NCI-H345 treated with DMSO at 0.1 percent for 48 hours (cell line): ENCODE data around the gene KRTAP1-5.
"Not testable (repeated sequence)": the region's sequence is repeated elsewhere in the genome, so short reads cannot be mapped to it uniquely, and the experiment has no call there.

ENCODE experiments used
- DNase-seq: peaks from one replicate; lab custom pipeline; 2025; ENCODE audit not compliant: unreplicated experiment; lab: John Stamatoyannopoulos, UW

Gene KRTAP1-5

DNA sequence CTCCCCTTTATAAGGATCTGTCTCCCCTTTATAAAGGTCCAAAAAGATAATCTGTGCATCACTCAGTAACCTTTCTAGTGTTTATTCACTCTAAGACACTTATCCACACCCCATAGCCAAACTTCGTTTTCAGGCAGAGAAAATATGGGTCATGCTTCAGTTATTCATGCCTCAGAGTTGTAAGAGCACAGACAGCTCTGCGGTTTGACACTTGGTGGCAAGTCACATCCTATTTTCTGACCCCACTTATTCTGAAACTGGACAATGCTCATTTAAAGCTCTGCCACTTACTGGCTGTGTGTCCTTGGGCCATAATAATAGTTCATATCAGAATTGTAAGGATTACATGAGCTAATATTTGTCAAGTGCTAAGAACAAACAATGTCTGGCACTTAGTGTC is 22.1 kb upstream of the KRTAP1-5 start:
- no peak for DNase-seq

DNA sequence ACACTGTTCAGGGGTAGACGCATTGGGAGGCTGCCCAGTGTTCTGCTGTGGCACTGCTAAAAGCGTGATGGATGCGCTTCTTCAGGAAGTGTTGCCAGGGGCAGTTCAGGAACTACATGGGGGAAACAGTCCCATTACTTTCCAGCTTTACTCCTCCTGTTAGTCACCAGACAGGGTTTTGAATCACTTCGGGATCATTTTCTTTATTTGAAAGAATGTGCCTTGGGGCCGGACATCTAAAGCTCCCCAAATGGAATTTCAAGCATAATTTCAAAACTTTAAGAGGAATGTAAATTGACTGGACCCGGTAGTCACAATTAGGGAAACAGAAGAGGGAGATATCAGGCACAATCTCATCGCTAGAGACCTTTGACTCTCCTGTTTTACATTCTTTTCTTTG is 21.4 kb upstream of the KRTAP1-5 start:
- DNase-seq, result no peak

DNA sequence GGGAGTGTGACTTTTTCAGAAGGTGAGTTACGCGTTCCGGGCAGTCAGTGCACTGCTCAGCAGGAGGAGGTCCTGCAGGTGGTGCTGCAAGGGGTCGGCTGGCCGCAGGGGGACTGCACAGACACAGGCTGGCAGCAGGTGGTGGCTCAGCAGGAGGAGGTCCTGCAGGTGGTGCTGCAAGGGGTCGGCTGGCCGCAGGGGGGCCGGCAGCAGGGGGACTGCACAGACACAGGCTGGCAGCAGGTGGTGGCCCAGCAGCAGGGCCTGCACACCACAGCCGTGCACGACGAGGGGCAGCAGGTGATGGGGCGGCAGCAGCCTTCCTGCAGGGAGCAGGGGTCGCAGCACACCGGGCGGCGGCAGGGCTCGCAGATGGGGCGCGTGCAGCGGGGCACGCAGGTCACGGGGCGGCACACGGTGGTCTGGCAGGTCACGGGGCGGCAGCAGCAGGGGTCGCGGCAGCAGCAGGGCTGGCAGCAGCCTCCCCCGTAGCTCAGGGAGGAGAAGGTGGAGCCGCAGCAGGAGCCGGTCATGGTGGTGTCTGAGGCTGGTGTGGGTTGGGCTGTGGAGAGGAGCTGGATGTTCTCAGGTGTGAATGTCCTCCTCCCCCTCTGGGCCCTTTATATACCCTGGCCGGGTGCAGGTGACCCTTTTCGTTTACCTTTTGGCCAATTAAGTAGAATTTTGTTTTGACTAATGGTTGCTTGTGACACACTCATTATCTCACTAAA is 19.9 kb upstream of the KRTAP1-5 start, which contains the start of gene KRTAP2-1:
KRTAP2-1 (minus strand) TSS at position 582 of the 731 bp plus-strand sequence; CDS start at position 533, 49 bp downstream.
- DNase-seq, result not testable (repeated sequence)

DNA sequence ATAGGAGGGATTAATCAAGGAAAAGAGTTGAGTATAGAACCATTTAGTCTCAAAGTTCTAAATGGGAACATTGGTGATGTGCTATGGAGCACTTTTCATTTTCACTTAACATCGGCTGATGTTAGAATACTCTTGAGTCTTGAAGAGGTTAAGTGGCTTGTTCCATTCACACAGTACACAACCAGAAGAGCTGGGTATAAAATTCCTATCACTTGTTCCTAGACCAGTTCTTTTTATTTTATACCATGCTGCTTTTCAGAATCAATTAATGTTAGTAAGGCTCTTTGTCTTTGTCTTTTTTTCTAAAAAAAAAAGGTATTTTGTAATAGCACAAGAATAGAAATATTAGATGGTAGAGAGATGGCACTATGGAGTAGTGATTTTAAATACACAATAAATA is 15.9 kb upstream of the KRTAP1-5 start:
- no peak for DNase-seq

DNA sequence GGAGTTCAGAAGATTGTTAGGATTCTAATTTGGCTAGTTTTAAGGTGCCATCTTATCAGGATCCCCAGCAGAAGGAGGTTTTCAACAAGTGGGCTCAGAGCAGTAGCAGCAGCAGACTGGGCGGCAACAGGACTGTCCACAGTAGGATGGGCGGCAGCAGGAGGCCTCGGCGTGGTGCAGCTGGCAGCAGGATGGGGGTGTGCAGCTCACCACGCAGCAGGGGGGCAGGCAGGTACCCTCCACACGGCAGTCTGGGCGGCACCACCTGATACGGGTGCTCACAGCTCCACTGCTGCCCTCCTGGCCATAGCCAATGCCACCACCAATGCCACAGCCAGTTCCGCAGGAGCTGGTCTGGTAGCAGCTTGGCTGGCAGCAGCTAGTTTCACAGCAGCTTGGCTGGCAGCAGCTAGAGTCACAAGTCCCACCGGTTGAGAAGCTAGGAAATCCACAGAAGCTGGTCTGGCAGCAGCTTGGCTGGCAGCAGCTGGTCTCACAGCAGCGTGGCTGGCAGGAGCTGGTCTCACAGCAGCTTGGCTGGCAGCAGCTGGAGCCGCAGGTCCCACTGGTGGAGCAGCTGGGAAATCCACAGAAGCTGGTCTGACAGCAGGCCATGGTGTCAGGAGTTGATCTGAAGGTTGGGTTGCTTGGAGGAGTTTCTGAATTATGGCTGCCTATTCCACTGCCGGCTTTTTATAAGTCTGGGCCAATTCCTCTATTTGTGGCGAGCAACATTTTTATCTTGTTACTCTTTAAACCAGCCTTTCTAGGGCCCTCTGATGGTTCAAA is 14.0 kb upstream of the KRTAP1-5 start, which contains the start of gene KRTAP1-1:
KRTAP1-1 (minus strand) TSS at position 668 of the 789 bp plus-strand sequence; CDS start at position 615, 53 bp downstream.
- DNase-seq, result not testable (repeated sequence)

DNA sequence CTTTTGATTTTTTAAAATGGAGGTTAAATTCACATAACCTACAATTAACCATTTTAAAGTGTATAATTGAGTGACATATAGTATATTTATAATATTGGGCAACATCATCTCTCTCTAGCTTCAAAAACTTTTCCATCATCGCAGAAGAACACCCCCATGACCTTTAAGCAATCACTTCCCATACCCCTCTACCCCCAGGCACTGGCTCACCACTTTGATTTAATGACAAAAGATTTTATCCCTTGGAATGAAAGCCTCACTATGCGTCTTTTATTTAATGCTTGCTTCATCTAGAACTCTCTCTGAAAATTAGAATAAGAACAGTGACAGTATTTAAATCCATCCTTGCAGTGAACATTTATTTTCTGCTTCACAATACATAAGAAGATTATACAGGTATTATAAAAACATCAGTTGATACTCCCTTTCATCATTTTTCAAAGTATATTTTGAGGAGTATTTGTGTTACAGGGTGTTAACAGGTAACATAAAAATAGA is 10.9 kb upstream of the KRTAP1-5 start:
- DNase-seq, result no peak

DNA sequence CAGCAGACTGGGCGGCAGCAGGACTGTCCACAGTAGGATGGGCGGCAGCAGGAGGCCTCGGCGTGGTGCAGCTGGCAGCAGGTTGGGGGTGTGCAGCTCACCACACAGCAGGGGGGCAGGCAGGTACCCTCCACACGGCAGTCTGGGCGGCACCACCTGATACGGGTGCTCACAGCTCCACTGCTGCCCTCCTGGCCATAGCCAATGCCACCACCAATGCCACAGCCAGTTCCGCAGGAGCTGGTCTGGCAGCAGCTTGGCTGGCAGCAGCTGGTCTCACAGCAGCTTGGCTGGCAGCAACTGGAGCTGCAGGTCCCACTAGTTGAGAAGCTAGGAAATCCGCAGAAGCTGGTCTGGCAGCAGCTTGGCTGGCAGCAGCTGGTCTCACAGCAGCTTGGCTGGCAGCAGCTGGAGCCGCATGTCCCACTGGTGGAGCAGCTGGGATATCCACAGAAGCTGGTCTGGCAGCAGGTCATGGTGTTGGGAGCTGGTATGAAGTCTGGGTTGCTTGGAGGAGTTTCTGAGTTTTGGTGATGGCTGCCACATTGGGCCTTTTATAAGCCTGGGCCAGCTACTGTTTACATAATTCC is 7.4 kb upstream of the KRTAP1-5 start, which contains the start of gene KRTAP1-3:
KRTAP1-3 (minus strand) TSS at position 529 of the 590 bp plus-strand sequence; CDS start at position 476, 53 bp downstream.
- DNase-seq, result not testable (repeated sequence)

DNA sequence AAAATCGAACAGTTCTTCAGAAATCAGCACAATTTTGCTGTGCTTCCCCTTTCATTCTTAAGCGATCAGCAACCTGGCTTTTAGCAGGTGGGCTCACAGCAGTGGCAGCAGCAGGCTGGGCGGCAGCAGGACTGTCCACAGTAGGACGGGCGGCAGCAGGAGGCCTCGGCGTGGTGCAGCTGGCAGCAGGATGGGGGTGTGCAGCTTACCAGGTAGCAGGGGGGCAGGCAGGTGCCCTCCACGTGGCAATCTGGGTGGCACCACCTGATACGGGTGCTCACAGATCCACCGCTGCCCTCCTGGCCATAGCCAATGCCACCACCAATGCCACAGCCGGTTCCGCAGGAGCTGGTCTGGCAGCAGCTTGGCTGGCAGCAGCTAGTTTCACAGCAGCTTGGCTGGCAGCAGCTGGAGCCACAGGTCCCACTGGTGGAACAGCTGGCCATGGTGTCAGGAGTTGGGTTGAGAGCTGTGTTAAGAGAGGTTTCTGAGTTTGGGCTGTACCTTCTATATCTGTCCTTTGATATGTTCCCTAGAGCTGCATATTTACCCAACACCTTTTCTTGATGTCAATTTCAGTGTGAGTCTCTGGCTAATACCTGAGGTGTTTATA is 2.7 kb upstream of the KRTAP1-5 start, which contains the start of gene KRTAP1-4:
KRTAP1-4 (minus strand) TSS at position 563 of the 613 bp plus-strand sequence; CDS start at position 446, 117 bp downstream.
- DNase-seq, result no peak

DNA sequence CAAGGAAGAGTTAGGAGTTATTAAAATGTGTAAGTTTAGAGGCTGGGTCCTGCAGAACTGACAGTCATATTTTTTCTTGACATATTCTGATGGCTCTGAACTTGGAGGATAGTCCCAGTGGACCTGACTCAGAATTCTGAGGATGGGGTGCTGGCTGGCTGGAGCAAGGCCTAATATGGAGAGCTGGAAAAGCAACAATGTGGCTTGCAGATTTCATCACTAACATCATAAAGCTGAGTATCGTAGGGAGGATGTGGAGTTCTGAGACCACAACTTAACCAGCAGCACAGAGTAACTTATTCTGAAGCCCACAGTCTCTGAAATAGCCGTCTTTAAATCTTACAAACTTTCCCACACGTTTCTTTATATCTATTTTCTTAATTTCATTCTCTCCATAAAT is 2.3 kb downstream of the KRTAP1-5 start:
- DNase-seq, result no peak

DNA sequence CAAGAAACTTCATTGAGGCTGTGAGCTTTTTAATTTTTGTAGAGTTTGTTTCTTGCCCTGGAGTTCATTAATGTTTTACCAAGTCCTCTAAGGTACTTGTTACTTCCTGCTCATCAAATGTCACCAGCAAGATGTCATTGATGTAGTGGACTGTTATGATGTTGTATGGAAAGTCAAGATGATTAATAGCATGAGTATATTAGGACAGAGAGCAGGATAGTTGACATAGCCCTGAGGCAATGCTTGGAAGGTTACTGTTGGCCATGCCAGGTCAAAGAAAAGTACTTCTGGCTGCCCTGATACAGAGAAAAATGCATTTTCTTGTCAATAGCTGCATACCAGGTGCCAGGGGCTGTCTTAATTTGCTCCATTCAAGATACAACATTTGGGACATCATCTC is 6.7 kb downstream of the KRTAP1-5 start:
- DNase-seq, result no peak

DNA sequence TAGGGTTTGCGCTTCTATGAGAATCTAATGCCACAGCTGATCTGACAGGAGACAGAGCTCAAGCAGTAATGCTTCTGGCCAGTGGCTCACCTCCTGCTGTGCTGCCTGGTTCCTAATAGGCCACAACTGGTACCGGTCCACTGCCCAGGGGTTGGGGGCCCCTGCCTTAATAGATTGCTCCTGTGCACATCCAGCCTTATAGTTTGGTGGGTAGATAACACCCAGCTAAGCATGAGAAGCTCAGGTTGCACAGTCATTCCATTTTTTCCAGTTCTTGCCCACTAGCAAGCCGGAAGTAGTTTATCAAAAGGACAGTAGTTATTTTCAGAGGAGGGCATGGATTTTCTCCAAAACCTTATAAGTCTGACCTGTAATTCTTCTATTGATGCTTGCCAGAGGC is 7.6 kb downstream of the KRTAP1-5 start:
- no peak for DNase-seq

DNA sequence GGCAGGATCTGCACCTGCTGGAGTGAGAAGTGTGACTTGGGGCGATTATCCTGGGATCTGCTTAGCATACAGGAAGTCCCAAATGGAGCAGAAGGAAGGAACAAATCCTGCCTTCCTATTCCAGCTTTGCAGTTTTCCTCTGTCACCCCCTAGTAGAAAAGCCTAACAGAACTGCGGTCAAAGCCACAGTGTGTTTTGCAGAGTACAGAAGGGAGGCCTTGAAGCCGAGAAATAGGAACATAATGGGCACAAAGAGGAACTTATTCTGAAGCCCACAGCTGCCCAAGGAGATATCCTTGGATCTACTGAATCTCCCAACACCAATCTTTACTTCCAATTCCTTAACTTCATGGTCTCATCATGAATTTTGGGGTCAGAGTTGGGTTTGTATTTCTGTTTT is 8.5 kb downstream of the KRTAP1-5 start:
- no peak for DNase-seq

DNA sequence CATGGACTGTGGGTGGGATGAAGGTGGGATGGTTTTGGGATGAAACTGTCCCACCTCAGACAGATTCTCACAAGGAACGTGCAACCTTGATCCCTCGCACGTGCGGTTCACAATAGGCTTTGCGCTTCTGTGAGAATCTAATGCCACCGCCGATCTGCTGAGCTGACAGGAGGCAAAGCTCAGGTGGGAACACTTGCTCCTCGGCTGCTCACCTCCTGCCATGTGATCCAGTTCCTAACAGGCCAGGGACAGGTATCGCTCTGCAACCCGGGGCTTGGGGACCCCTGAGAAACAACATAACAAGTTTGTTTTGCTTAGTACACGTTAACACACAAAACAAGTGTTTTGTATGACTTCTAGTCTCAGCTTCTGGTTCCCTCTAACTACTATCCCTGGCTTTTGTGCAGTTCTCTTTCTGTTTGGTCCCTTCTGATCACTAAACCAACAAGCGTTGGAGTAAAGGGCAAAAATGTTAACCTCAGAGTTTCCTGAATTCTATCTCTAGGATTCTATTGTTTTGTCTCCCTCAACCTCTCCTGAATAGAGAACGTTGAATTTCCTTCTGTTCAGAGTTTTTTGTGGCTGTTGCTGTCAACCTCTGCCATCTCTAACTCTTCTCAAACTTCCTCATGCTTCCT is 10.3 kb downstream of the KRTAP1-5 start:
- DNase-seq, result no peak

DNA sequence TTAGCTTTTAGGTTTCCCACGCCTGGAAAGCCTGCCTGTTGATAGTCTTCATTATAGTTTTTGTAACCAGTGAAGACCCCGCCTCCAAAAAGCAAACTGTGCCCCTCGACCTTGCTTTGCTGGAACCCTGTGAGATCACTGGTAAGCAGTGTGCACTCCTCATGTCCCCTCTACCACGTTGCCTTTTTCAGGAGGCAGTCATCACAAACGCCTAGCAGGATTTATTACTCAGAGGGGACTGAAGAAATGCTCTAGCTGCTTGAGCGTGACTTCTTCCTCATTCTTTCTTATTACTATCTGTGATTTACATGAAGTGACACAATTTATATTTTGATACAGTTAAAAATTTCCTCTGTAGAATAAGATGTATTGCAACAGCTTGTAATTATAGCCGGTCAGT is 11.6 kb downstream of the KRTAP1-5 start:
- DNase-seq, result no peak

DNA sequence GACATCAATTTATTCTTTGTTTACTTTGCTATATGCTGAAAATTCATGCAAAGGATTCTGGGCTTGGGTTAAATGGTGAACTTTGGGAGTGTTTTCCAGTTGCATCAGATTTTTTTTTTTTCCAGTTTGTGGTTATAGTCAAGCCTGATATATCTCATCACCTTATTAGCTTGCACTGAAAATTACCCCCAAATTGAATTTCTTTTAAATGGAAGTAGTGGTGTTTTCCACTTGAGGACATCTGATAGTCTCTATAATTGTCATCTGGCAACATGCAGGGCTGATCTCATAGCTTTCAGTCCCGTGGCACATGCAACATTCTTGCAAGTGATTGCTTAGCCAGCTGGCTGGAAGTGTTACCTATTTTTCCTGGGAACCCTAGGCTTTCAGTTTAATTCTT is 13.4 kb downstream of the KRTAP1-5 start:
- DNase-seq, result no peak

DNA sequence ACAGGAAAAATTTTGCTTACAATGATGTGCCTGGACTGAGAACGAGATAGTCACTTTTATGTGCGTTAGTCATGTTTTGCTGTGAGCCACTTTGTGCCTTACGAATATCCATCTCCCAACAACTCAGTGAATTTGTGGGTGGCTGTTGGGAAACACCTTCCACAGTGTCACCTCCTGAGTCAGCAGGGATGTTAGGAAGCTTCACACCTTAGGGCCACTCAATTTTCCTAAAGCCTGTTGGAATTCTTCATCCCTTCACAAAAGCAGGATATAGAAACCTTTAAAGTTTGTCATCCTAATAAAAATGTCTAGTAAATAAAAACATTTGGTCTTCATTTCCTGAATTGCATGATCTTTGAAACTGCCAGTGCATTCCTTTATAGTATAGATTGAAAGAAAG is 13.8 kb downstream of the KRTAP1-5 start:
- DNase-seq, result no peak

DNA sequence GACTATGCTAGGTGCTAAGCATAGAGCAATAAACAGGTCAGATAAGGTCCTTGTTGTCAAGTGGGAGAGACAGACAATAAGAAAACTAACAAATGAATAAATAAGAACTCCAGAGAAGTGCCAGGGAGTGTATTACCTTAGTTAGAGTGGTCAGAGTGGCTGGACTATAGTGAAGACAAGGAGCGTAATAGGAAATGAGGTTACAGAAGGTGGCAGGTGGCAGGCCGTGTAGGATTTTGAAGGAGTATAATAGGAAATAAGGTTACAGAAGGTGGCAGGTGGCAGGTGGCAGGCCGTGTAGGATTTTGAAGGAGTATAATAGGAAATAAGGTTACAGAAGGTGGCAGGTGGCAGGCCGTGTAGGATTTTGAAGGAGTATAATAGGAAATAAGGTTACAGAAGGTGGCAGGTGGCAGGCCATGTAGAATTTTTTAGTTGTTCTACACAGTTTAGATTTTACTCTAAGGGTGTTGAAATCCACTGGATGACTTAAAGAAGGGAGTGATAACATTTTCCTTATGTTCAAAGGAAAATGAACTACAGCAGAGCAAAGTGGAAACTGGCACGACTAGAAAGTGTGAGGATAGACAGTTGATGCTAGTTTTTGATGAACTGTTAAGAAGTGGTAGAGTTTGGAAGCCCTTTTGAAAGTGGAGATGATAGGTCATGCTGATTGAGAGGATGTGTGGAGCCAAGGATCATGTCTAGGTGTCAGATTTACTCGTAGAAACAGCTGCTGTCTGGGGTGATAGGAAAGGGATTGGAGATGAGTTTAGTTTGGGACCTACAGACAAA is 14.5 kb downstream of the KRTAP1-5 start:
- no peak for DNase-seq

DNA sequence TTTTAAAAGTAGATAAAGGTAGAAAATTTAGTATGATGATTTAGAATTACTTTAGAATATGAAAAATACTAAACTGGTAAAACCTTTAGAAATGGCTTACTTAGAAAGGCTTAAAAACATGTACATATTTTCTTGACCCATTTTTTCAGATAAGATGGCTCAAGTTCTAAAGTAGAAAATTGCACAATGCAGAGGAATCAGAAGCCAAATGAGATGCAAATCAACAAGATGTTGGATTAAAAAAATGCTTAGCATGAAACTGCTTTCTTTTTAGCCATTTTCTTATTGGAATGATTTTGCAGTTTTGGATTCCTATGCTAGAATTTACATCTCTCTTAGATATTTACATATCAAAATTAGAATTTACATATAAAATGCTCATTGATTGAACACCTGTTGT is 16.6 kb downstream of the KRTAP1-5 start:
- DNase-seq, result no peak

DNA sequence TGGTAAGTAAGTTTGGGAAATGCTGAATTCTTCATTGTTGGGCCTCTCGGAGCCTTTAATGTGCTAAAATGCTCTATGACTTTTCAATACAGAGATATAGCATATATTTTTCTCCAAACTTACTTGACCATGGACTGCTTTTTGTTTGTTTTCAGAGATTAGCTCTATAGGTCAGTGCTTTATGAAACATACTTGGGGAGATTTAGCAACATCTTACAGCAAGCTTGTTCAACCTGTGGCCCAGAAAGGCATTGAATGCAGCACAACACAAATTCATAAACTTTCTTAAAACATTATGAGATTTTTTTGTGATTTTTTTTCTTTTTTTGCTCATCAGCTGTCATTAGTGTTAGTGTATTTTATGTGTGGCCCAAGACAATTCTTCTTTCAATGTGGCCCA is 17.1 kb downstream of the KRTAP1-5 start:
- no peak for DNase-seq
